SK-N-SH (cell line): ENCODE measurements around the gene GRIN1.

ENCODE experiments used
- CHD2 ChIP-seq: fragments of 150-350 bp; IDR thresholded peaks from 2 replicates; pipeline ENCODE4 v1.6.1; 2018; ENCODE audit warnings: low read length; ENCODE audit not compliant: partially characterized antibody
- CTCF ChIP-seq: fragments of 200-600 bp; sonication (generic); IDR thresholded peaks from 2 replicates; pipeline ENCODE4 v1.6.1; 2017; ENCODE audit warnings: antibody characterized with exemption, mild to moderate bottlenecking, moderate library complexity
- EP300 ChIP-seq, 2 experiments: IDR thresholded peaks; 2 replicates each; pipeline versions ENCODE4 v1.4.0 to v1.6.1; 2012; ENCODE audit warnings: borderline replicate concordance in 1 of 2, low read depth in 1 of 2, low read length in 1 of 2
- EZH2phosphoT487 ChIP-seq: fragments of 200-600 bp; sonication (generic); IDR thresholded peaks from 2 replicates; pipeline ENCODE4 v1.6.1; 2017; ENCODE audit warnings: low read depth, mixed run types, mild to moderate bottlenecking, antibody characterized with exemption, moderate library complexity, borderline replicate concordance
- GATA2 ChIP-seq: sonication (generic); formaldehyde crosslinking; IDR thresholded peaks from 2 replicates; pipeline ENCODE4 v1.5.0; 2020; ENCODE audit warnings: mild to moderate bottlenecking, missing genetic modification reagents
- IRF3 ChIP-seq: fragments of 150-350 bp; IDR thresholded peaks from 2 replicates; pipeline ENCODE4 v1.6.1; 2016; ENCODE audit warnings: mild to moderate bottlenecking, low read depth, low read length
- POLR2AphosphoS5 ChIP-seq: IDR thresholded peaks from 2 replicates; pipeline ENCODE4 v1.6.1; 2012; ENCODE audit warnings: low read depth, low read length
- RCOR1 ChIP-seq: fragments of 150-350 bp; IDR thresholded peaks from 2 replicates; pipeline ENCODE4 v1.6.1; 2017; ENCODE audit warnings: antibody characterized with exemption, low read length
- TCF12 ChIP-seq: IDR thresholded peaks from 2 replicates; pipeline ENCODE4 v1.4.0; 2012
- TEAD4 ChIP-seq: IDR thresholded peaks from 2 replicates; pipeline ENCODE4 v1.4.0; 2012; ENCODE audit warnings: mild to moderate bottlenecking, borderline replicate concordance; ENCODE audit not compliant: insufficient read depth
- YY1 ChIP-seq: IDR thresholded peaks from 2 replicates; pipeline ENCODE4 v1.4.0; 2012; ENCODE audit warnings: low read depth, mild to moderate bottlenecking
- TF ChIP-seq, protein P1 (sequence below): IDR thresholded peaks from 2 replicates; pipeline ENCODE4; 2012

DNA sequence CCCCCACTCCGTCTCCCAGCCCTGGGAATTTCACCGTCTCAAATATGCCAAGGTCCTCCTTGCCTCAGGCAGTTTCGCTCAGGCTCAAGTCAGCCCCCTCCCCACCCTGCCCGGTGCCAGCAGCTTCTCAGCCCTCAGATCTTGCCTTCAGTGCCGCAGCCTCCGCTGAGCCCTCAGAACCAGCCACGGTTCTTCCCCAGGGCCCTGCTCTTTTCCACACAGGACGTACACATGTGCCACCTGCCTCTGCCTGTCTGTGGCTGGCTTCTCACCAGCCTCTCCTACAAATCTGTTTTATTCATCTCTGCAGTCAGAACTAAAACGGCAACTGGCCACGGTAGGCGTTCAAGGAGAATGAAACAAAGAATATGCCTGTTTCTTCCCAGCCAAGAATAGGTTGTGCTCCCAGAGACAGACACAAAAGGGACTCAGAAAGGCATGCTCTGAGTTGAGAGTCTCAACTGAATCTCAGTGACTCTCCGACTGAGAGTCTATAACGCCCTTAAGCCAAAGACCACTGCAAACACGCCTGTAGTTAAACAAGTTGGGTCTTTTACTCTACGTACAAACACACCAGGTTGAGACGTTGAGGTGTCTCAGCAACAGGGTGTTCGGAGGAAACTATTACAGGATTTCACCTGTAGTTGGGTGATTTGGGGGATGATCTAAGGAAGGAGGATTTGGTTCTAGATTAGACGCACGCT, 10.6 kb upstream of the GRIN1 start:
- no peak for TF ChIP-seq IRF3
- no peak for TF ChIP-seq YY1
- no peak for TF ChIP-seq CTCF
- no peak for TF ChIP-seq POLR2AphosphoS5
- TF ChIP-seq, protein P1, sequence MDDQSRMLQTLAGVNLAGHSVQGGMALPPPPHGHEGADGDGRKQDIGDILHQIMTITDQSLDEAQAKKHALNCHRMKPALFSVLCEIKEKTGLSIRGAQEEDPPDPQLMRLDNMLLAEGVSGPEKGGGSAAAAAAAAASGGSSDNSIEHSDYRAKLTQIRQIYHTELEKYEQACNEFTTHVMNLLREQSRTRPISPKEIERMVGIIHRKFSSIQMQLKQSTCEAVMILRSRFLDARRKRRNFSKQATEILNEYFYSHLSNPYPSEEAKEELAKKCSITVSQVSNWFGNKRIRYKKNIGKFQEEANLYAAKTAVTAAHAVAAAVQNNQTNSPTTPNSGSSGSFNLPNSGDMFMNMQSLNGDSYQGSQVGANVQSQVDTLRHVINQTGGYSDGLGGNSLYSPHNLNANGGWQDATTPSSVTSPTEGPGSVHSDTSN = no peak
- TF ChIP-seq TEAD4 = no peak
- TF ChIP-seq GATA2 (CRISPR knock-in tag) = no peak
- no peak for TF ChIP-seq EZH2phosphoT487
- no peak for TF ChIP-seq CHD2
- no peak for TF ChIP-seq EP300 (IDR thresholded peaks at IDR 0.05; ENCODE audit: borderline replicate concordance in 1 of 2, low read depth in 1 of 2, low read length in 1 of 2)
- TF ChIP-seq TCF12 = no peak
- no peak for TF ChIP-seq RCOR1
